CD14-positive monocyte (primary cell): ENCODE measurements around the gene SNAPC4. TPM values are rescaled to one million over a fixed set of nuclear protein-coding genes. Genes with fewer than 3 reads are reported as not detected.

ENCODE experiments used
- DNase-seq, 3 donors: peaks; one replicate each; pipeline ENCODE4 v3.0.0-alpha.2; 2011 to 2022
- H2AFZ ChIP-seq: 2 replicates; pipeline ENCODE4 v1.6.0; 2012; ENCODE audit warnings: mild to moderate bottlenecking, low read depth, low read length, inconsistent platforms; ENCODE audit not compliant: insufficient read depth, poor library complexity, severe bottlenecking
- H3K27ac ChIP-seq, 2 donors: 1 replicate in 1 of 2; 2 replicates in 1 of 2; pipeline ENCODE4 v1.5.1; 2012 to 2013; ENCODE audit warnings: low read length in 2 of 2, control low read depth in 1 of 2, inconsistent platforms in 1 of 2, low read depth in 1 of 2, mild to moderate bottlenecking in 1 of 2
- H3K27me3 ChIP-seq, 2 donors: one replicate each; pipeline versions ENCODE4 v1.6.0 to v1.6.1; 2011 to 2013; ENCODE audit warnings: low read length in 2 of 2; ENCODE audit not compliant: control insufficient read depth in 2 of 2, insufficient read depth in 2 of 2
- H3K36me3 ChIP-seq, 2 donors: replicated peaks in 1 of 2; 1 replicate in 1 of 2; 2 replicates in 1 of 2; pipeline versions ENCODE4 v1.5.1 to v1.6.1; 2012 to 2013; ENCODE audit warnings: low read length in 2 of 2, control low read depth in 1 of 2, inconsistent platforms in 1 of 2, mild to moderate bottlenecking in 1 of 2; ENCODE audit not compliant: insufficient read depth in 2 of 2, control insufficient read depth in 1 of 2
- H3K4me1 ChIP-seq, 2 donors: 1 replicate in 1 of 2; 2 replicates in 1 of 2; pipeline versions ENCODE4 v1.5.1 to v1.6.1; 2012 to 2013; ENCODE audit warnings: low read length in 2 of 2, control low read depth in 1 of 2, inconsistent platforms in 1 of 2, mild to moderate bottlenecking in 1 of 2, moderate library complexity in 1 of 2; ENCODE audit not compliant: insufficient read depth in 2 of 2, control insufficient read depth in 1 of 2
- H3K4me2 ChIP-seq: replicated peaks from 2 replicates; pipeline ENCODE3; 2012; ENCODE audit warnings: low read length, moderate library complexity, mild to moderate bottlenecking; ENCODE audit not compliant: poor library complexity, severe bottlenecking; ENCODE audit errors: extremely low read depth
- H3K4me3 ChIP-seq, 3 experiments: fragments of 200-600 bp in 1 of 3; sonication (generic) in 1 of 3; replicated peaks in 1 of 3; 1 replicate in 2 of 3; 2 replicates in 1 of 3; pipeline ENCODE4 v1.5.1; 2011 to 2013; ENCODE audit warnings: low read length in 3 of 3, mild to moderate bottlenecking in 3 of 3, control low read depth in 2 of 3, low read depth in 2 of 3, inconsistent platforms in 1 of 3, moderate library complexity in 1 of 3
- H3K79me2 ChIP-seq: 2 replicates; pipeline ENCODE4 v1.6.0; 2012; ENCODE audit warnings: mild to moderate bottlenecking, control low read depth, inconsistent platforms, low read length, moderate library complexity; ENCODE audit not compliant: insufficient read depth
- H3K9ac ChIP-seq: 2 replicates; pipeline ENCODE4 v1.6.0; 2017; ENCODE audit warnings: low read length, mild to moderate bottlenecking; ENCODE audit not compliant: insufficient read depth, poor library complexity, severe bottlenecking
- H3K9me3 ChIP-seq, 2 donors: replicated peaks in 1 of 2; 1 replicate in 1 of 2; 2 replicates in 1 of 2; pipeline versions ENCODE4 v1.5.1 to v1.6.1; 2012 to 2013; ENCODE audit warnings: low read length in 2 of 2, control low read depth in 1 of 2; ENCODE audit not compliant: control insufficient read depth in 1 of 2, insufficient read depth in 1 of 2
- H4K20me1 ChIP-seq: 2 replicates; pipeline ENCODE4 v1.6.0; 2012; ENCODE audit warnings: mild to moderate bottlenecking, low read length, control low read depth, moderate library complexity; ENCODE audit not compliant: insufficient read depth
- H3K27ac Mint-ChIP-seq, 7 donors: one replicate each; pipeline ENCODE4 v1.8.0; 2020; ENCODE audit warnings: mild to moderate bottlenecking in 7 of 7, mixed read lengths in 7 of 7, moderate library complexity in 6 of 7, inconsistent platforms in 2 of 7
- H3K27me3 Mint-ChIP-seq, 3 donors: one replicate each; pipeline ENCODE4 v1.8.0; 2021 to 2022; ENCODE audit warnings: low read depth in 3 of 3, mild to moderate bottlenecking in 3 of 3, mixed read lengths in 3 of 3, moderate library complexity in 3 of 3, inconsistent platforms in 1 of 3
- H3K36me3 Mint-ChIP-seq, 2 donors: one replicate each; pipeline ENCODE4 v1.8.0; 2020; ENCODE audit warnings: mixed read lengths in 2 of 2, inconsistent platforms in 1 of 2, mild to moderate bottlenecking in 1 of 2
- H3K4me1 Mint-ChIP-seq: one replicate; pipeline ENCODE4 v1.8.0; 2020; ENCODE audit warnings: mild to moderate bottlenecking, mixed read lengths
- H3K4me3 Mint-ChIP-seq, 2 donors: one replicate each; pipeline ENCODE4 v1.8.0; 2020; ENCODE audit warnings: mild to moderate bottlenecking in 2 of 2, mixed read lengths in 2 of 2, moderate library complexity in 1 of 2
- H3K9me3 Mint-ChIP-seq, 7 donors: one replicate each; pipeline ENCODE4 v1.8.0; 2020 to 2022; ENCODE audit warnings: mixed read lengths in 7 of 7, mild to moderate bottlenecking in 6 of 7, moderate library complexity in 6 of 7, inconsistent platforms in 2 of 7
- WGBS: methylation state at CpG from one replicate; pipeline ENCODE4 v1.1.5; 2013; ENCODE audit warnings: missing lambda C conversion rate; ENCODE audit not compliant: insufficient coverage; 5-methylcytosine and 5-hydroxymethylcytosine counted together
- intact Hi-C, 2 donors: fragments of 100-400 bp; cut with micrococcal nuclease; formaldehyde crosslinking; loops; one replicate each; pipeline versions ENCODE4 v1.15.0 to v1.15.1; 2023
- polyA minus RNA-seq: library from RNA; depleted of rRNA, polyadenylated mRNA; stranded (reverse); fragments of >200 nt; gene quantifications from 2 replicates; pipeline ENCODE4 v1.2.3, GENCODE V29; 2012
- polyA plus RNA-seq, 3 donors: library from polyadenylated mRNA; depleted of rRNA in 1 of 3; unstranded in 2 of 3; stranded (reverse) in 1 of 3; fragments of 300-500 nt in 2 of 3; fragments of >200 nt in 1 of 3; fragmentation: Illumina TruSeq in 2 of 3; gene quantifications; 1 replicate in 2 of 3; 2 replicates in 1 of 3; pipeline ENCODE4 v1.2.3, GENCODE V29; 2012 to 2021
- total RNA-seq, 12 experiments: library from RNA in 1 of 12; stranded (reverse) in 1 of 12; fragments of 120-200 nt in 1 of 12; gene quantifications; one replicate each; pipeline ENCODE4 v1.2.4 and lab custom pipeline; 2013 to 2026; ENCODE audit warnings: mixed read lengths in 6 of 12, inconsistent platforms in 1 of 12
- TF ChIP-seq, protein P1 (sequence below): fragments of 200-600 bp; IDR thresholded peaks from one replicate; pipeline ENCODE4 v1.8.0; 2022; ENCODE audit warnings: antibody characterized with exemption, mild to moderate bottlenecking

SNAPC4 gene, protein sequence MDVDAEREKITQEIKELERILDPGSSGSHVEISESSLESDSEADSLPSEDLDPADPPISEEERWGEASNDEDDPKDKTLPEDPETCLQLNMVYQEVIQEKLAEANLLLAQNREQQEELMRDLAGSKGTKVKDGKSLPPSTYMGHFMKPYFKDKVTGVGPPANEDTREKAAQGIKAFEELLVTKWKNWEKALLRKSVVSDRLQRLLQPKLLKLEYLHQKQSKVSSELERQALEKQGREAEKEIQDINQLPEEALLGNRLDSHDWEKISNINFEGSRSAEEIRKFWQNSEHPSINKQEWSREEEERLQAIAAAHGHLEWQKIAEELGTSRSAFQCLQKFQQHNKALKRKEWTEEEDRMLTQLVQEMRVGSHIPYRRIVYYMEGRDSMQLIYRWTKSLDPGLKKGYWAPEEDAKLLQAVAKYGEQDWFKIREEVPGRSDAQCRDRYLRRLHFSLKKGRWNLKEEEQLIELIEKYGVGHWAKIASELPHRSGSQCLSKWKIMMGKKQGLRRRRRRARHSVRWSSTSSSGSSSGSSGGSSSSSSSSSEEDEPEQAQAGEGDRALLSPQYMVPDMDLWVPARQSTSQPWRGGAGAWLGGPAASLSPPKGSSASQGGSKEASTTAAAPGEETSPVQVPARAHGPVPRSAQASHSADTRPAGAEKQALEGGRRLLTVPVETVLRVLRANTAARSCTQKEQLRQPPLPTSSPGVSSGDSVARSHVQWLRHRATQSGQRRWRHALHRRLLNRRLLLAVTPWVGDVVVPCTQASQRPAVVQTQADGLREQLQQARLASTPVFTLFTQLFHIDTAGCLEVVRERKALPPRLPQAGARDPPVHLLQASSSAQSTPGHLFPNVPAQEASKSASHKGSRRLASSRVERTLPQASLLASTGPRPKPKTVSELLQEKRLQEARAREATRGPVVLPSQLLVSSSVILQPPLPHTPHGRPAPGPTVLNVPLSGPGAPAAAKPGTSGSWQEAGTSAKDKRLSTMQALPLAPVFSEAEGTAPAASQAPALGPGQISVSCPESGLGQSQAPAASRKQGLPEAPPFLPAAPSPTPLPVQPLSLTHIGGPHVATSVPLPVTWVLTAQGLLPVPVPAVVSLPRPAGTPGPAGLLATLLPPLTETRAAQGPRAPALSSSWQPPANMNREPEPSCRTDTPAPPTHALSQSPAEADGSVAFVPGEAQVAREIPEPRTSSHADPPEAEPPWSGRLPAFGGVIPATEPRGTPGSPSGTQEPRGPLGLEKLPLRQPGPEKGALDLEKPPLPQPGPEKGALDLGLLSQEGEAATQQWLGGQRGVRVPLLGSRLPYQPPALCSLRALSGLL (N-terminal part only)
- 3.7 TPM for total RNA-seq (2013)
- polyA plus RNA-seq = 1 to 10 TPM in 2 of 3 donors, under 1 TPM in 1; 0.59 to 6.7 (median 1.2) TPM
- polyA minus RNA-seq = 3.5 and 4.6 TPM in 2 replicates
- 2.7 to 13.0 (median 9.0) reads per million in 11 experiments for total RNA-seq (lab: John Stamatoyannopoulos, UW)

- intact Hi-C loops = loop anchor here (2.0 to 5.0 kb wide), 3 partner anchors 27 to 61 kb away; partner anchors contain the start of genes CARD9 (in 1 of the 2) and DNLZ (in 1 of the 2)
- H3K4me1 Mint-ChIP-seq = peaks cover 19% of the 10 kb centered on the region
- H3K9ac ChIP-seq = peak within 1 kb of the TSS; percentile 76
Measured at GRCh38 chr9:136400038-136400834, at the start of gene SNAPC4. Gene SNAPC4, minus strand, starts transcription at chr9:136400170. Its CDS starts 1,742 bp downstream, at chr9:136398428.

More at GRCh38 chr9:136400038-136400834, at the start of gene SNAPC4:
- peak; percentile 79 to 89 (median 86) for DNase-seq
- Histone ChIP-seq H2AFZ (peak within 1 kb of the TSS; percentile 82), H3K27me3 (no peaks in the 10 kb centered on the region), H3K4me2 (peak within 1 kb of the TSS; percentile 85), H3K4me3 (peak within 1 kb of the TSS; percentile 47 to 88 (median 77)), H3K79me2 (peaks cover 15% of the 10 kb centered on the region), H3K9me3 (no peaks in the 10 kb centered on the region), H3K36me3 (peaks cover 41 to 49% of the 10 kb centered on the region in 2 donors), H3K4me1 (peaks cover 17 to 23% of the 10 kb centered on the region in 2 donors), H4K20me1 (peaks cover 14% of the 10 kb centered on the region), H3K27ac (peak within 1 kb of the TSS in 1 of 2 donors; percentile 62)
- Mint-ChIP-seq H3K4me3 (peak within 1 kb of the TSS; percentile 83 to 88), H3K9me3 (peaks cover 0 to 2% (median 0%) of the 10 kb centered on the region in 7 donors), H3K27ac (peak within 1 kb of the TSS in 5 of 7 donors; percentile 30 to 52 (median 44)), H3K36me3 (peaks cover 42 to 60% of the 10 kb centered on the region in 2 donors), H3K27me3 (peaks cover 0 to 4% (median 4%) of the 10 kb centered on the region in 3 donors)
- TF ChIP-seq, protein P1, sequence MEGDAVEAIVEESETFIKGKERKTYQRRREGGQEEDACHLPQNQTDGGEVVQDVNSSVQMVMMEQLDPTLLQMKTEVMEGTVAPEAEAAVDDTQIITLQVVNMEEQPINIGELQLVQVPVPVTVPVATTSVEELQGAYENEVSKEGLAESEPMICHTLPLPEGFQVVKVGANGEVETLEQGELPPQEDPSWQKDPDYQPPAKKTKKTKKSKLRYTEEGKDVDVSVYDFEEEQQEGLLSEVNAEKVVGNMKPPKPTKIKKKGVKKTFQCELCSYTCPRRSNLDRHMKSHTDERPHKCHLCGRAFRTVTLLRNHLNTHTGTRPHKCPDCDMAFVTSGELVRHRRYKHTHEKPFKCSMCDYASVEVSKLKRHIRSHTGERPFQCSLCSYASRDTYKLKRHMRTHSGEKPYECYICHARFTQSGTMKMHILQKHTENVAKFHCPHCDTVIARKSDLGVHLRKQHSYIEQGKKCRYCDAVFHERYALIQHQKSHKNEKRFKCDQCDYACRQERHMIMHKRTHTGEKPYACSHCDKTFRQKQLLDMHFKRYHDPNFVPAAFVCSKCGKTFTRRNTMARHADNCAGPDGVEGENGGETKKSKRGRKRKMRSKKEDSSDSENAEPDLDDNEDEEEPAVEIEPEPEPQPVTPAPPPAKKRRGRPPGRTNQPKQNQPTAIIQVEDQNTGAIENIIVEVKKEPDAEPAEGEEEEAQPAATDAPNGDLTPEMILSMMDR = peak; percentile 94
- WGBS = 10% methylated on average over 71 of the region's 71 CpGs
